HEK293 (cell line): ENCODE measurements around the gene LONP2.

Experiments
- CTCF ChIA-PET: fragments of 350-600 bp; formaldehyde crosslinking; extraction: SDS; loops from one replicate; lab custom pipeline; 2021; ENCODE audit warnings: antibody characterized with exemption; lab: Yijun Ruan, JAX
- POLR2A ChIA-PET: fragments of 300-600 bp; formaldehyde crosslinking; extraction: SDS; loops from one replicate; lab custom pipeline; 2020; ENCODE audit warnings: antibody characterized with exemption, inconsistent platforms; lab: Yijun Ruan, JAX
- H3K27ac ChIP-seq: fragments of 200-500 bp; sonication (Bioruptor generic); 2 replicates; pipeline ENCODE4 v1.5.1; 2014; ENCODE audit warnings: low read depth, low read length, control low read depth, inconsistent platforms; ENCODE audit errors: extremely low read depth
- H3K36me3 ChIP-seq, 2 experiments: fragments of 200-500 bp in 1 of 2; sonication (Bioruptor generic) in 1 of 2; 1 replicate in 1 of 2; 2 replicates in 1 of 2; pipeline ENCODE4 v1.5.1; 2014 to 2017; ENCODE audit warnings: inconsistent platforms in 2 of 2, low read length in 2 of 2; ENCODE audit not compliant: control insufficient read depth in 2 of 2, insufficient read depth in 1 of 2
- H3K4me1 ChIP-seq: fragments of 200-500 bp; sonication (Bioruptor generic); 2 replicates; pipeline ENCODE4 v1.5.1; 2014; ENCODE audit warnings: mild to moderate bottlenecking, low read length, inconsistent platforms; ENCODE audit not compliant: control insufficient read depth, insufficient read depth
- H3K4me3 ChIP-seq: 2 replicates; pipeline ENCODE4 v1.5.1; 2011; ENCODE audit warnings: low read depth, mild to moderate bottlenecking, control low read depth, low read length, moderate library complexity
- H3K9me3 ChIP-seq: fragments of 200-500 bp; sonication (Bioruptor generic); 2 replicates; pipeline ENCODE4 v1.5.1; 2014; ENCODE audit warnings: low read depth, low read length, inconsistent platforms; ENCODE audit not compliant: control insufficient read depth, insufficient read depth
- KLF7 ChIP-seq: fragments of 450-650 bp; formaldehyde crosslinking; IDR thresholded peaks from 2 replicates; pipeline ENCODE4 v1.5.1; 2016; ENCODE audit warnings: missing biosample characterization, missing genetic modification characterization, borderline replicate concordance
- MZF1 ChIP-seq: fragments of 450-650 bp; formaldehyde crosslinking; IDR thresholded peaks from 2 replicates; pipeline ENCODE4 v1.5.1; 2017; ENCODE audit warnings: missing biosample characterization, missing genetic modification characterization, borderline replicate concordance
- OSR2 ChIP-seq: fragments of 450-650 bp; formaldehyde crosslinking; IDR thresholded peaks from 2 replicates; pipeline ENCODE4 v1.5.1; 2016; ENCODE audit warnings: missing biosample characterization, missing genetic modification characterization
- PATZ1 ChIP-seq: fragments of 450-650 bp; formaldehyde crosslinking; IDR thresholded peaks from 2 replicates; pipeline ENCODE4 v1.5.1; 2016; ENCODE audit warnings: missing biosample characterization, missing genetic modification characterization
- RBAK ChIP-seq: fragments of 450-650 bp; formaldehyde crosslinking; IDR thresholded peaks from 2 replicates; pipeline ENCODE4 v1.5.1; 2016; ENCODE audit warnings: missing biosample characterization, missing genetic modification characterization
- SP3 ChIP-seq: fragments of 450-650 bp; formaldehyde crosslinking; IDR thresholded peaks from 2 replicates; pipeline ENCODE4 v1.5.1; 2016; ENCODE audit warnings: missing biosample characterization, missing genetic modification characterization
- TSHZ1 ChIP-seq: fragments of 450-650 bp; formaldehyde crosslinking; IDR thresholded peaks from 2 replicates; pipeline ENCODE4 v1.5.1; 2016; ENCODE audit warnings: missing biosample characterization, missing genetic modification characterization, borderline replicate concordance
- WT1 ChIP-seq: fragments of 450-650 bp; formaldehyde crosslinking; IDR thresholded peaks from 2 replicates; pipeline ENCODE4 v1.5.1; 2016; ENCODE audit warnings: missing biosample characterization, missing genetic modification characterization
- ZBTB20 ChIP-seq: fragments of 450-650 bp; formaldehyde crosslinking; IDR thresholded peaks from 2 replicates; pipeline ENCODE4 v1.5.1; 2016; ENCODE audit warnings: missing biosample characterization, missing genetic modification characterization
- ZBTB26 ChIP-seq: fragments of 450-650 bp; formaldehyde crosslinking; optimal IDR thresholded peaks from 2 replicates; pipeline ENCODE3; 2016; ENCODE audit warnings: missing biosample characterization, mild to moderate bottlenecking, missing genetic modification characterization
- ZFHX2 ChIP-seq: fragments of 450-650 bp; formaldehyde crosslinking; conservative IDR thresholded peaks from 2 replicates; pipeline ENCODE4 v1.5.1; 2016; ENCODE audit warnings: missing biosample characterization, missing genetic modification characterization
- ZFP69B ChIP-seq: fragments of 450-650 bp; formaldehyde crosslinking; IDR thresholded peaks from 2 replicates; pipeline ENCODE4 v1.5.1; 2016; ENCODE audit warnings: missing biosample characterization, missing genetic modification characterization
- ZIC2 ChIP-seq: fragments of 450-650 bp; formaldehyde crosslinking; IDR thresholded peaks from 2 replicates; pipeline ENCODE4 v1.5.1; 2016; ENCODE audit warnings: missing biosample characterization, missing genetic modification characterization
- ZNF24 ChIP-seq: fragments of 450-650 bp; formaldehyde crosslinking; IDR thresholded peaks from 2 replicates; pipeline ENCODE4 v1.5.1; 2016; ENCODE audit warnings: missing biosample characterization, missing genetic modification characterization
- ZNF280C ChIP-seq: fragments of 450-650 bp; formaldehyde crosslinking; IDR thresholded peaks from 2 replicates; pipeline ENCODE4 v1.5.1; 2016; ENCODE audit warnings: missing biosample characterization, missing genetic modification characterization
- ZNF324 ChIP-seq: fragments of 450-650 bp; formaldehyde crosslinking; IDR thresholded peaks from 2 replicates; pipeline ENCODE4 v1.5.1; 2016; ENCODE audit warnings: missing biosample characterization, missing genetic modification characterization
- ZNF391 ChIP-seq: fragments of 450-650 bp; formaldehyde crosslinking; IDR thresholded peaks from 2 replicates; pipeline ENCODE4 v1.5.1; 2016; ENCODE audit warnings: low read depth, missing biosample characterization, missing genetic modification characterization, borderline replicate concordance
- ZNF394 ChIP-seq: fragments of 450-650 bp; formaldehyde crosslinking; IDR thresholded peaks from 2 replicates; pipeline ENCODE4 v1.5.1; 2016; ENCODE audit warnings: missing biosample characterization, missing genetic modification characterization, mild to moderate bottlenecking, moderate library complexity, borderline replicate concordance
- ZNF558 ChIP-seq: fragments of 450-650 bp; formaldehyde crosslinking; IDR thresholded peaks from 2 replicates; pipeline ENCODE4 v1.5.1; 2016; ENCODE audit warnings: missing biosample characterization, missing genetic modification characterization
- ZNF561 ChIP-seq: fragments of 450-650 bp; IDR thresholded peaks from 2 replicates; pipeline ENCODE4 v1.5.1; 2018; ENCODE audit warnings: missing biosample characterization, missing genetic modification characterization, borderline replicate concordance
- ZNF639 ChIP-seq: fragments of 450-650 bp; formaldehyde crosslinking; IDR thresholded peaks from 2 replicates; pipeline ENCODE4 v1.5.1; 2016; ENCODE audit warnings: missing biosample characterization, missing genetic modification characterization
- ZNF692 ChIP-seq: fragments of 450-650 bp; formaldehyde crosslinking; IDR thresholded peaks from 2 replicates; pipeline ENCODE4 v1.5.1; 2016; ENCODE audit warnings: missing biosample characterization, missing genetic modification characterization
- ZXDB ChIP-seq: fragments of 450-650 bp; formaldehyde crosslinking; IDR thresholded peaks from 2 replicates; pipeline ENCODE4 v1.5.1; 2016; ENCODE audit warnings: missing biosample characterization, missing genetic modification characterization

Gene LONP2

GRCh38 chr16:48366165-48367093 lies 122.3 kb downstream of the LONP2 start:
- POLR2A ChIA-PET, result interaction anchor here (0.6 to 2.8 kb wide), 7 partner anchors 10 to 1473 kb away, joined by 3 to 31 read pairs (median 7); partner anchors contain the start of gene SIAH1
- peak; percentile 64; the same call in 1 of the 2 replicates for TF ChIP-seq RBAK (tag by site-specific recombination)
- peak; percentile 79 for TF ChIP-seq ZFP69B (tag by site-specific recombination)
- peak; percentile 37; the same call in 1 of the 2 replicates for TF ChIP-seq ZBTB20 (tag by site-specific recombination)
- peak; percentile 81 for TF ChIP-seq ZFHX2 (tag by site-specific recombination)
- 0 out of 2 replicates have a peak, but pooled peaks have one; percentile 3 for TF ChIP-seq SP3 (tag by site-specific recombination)
- 0 out of 2 replicates have a peak, but pooled peaks have one; percentile 70 for TF ChIP-seq PATZ1 (tag by site-specific recombination)
- peak; percentile 80 for TF ChIP-seq ZXDB (tag by site-specific recombination)
- TF ChIP-seq TSHZ1 (tag by site-specific recombination), result peak; percentile 65; the same call in 1 of the 2 replicates
- TF ChIP-seq ZIC2 (tag by site-specific recombination), result no peak
- peak; percentile 66; the same call in 1 of the 2 replicates for TF ChIP-seq ZNF24
- TF ChIP-seq ZNF280C (tag by site-specific recombination), result no peak
- TF ChIP-seq ZBTB26 (tag by site-specific recombination), result peak; percentile 17
- peak; percentile 24; the same call in 1 of the 2 replicates for TF ChIP-seq ZNF639 (tag by site-specific recombination)
- peak; percentile 97 for TF ChIP-seq OSR2 (tag by site-specific recombination)
- TF ChIP-seq ZNF391 (tag by site-specific recombination), result peak; percentile 34; the same call in 1 of the 2 replicates
- 0 out of 2 replicates have a peak, but pooled peaks have one; percentile 24 for TF ChIP-seq WT1 (tag by site-specific recombination)
- TF ChIP-seq ZNF558 (tag by site-specific recombination), result peak; percentile 90; the same call in 1 of the 2 replicates
- peak; percentile 39; the same call in 1 of the 2 replicates for TF ChIP-seq ZNF561 (tag by site-specific recombination)
- TF ChIP-seq MZF1 (tag by site-specific recombination), result peak; percentile 14; the same call in 1 of the 2 replicates
- peak; percentile 59; the same call in 1 of the 2 replicates for TF ChIP-seq ZNF394 (tag by site-specific recombination)
- peak; percentile 16; the same call in 1 of the 2 replicates for TF ChIP-seq KLF7
- peak; percentile 64; the same call in 1 of the 2 replicates for TF ChIP-seq ZNF324 (tag by site-specific recombination)
- TF ChIP-seq ZNF692 (tag by site-specific recombination), result peak; percentile 95

More at GRCh38 chr16:48366165-48367093, 122.3 kb downstream of the LONP2 start:
- Histone ChIP-seq H3K4me1 (peaks cover 21% of the 10 kb centered on the region), H3K9me3 (no peaks in the 10 kb centered on the region), H3K27ac (peak overlapping the region; percentile 68), H3K36me3 (peaks cover 0 to 8% of the 10 kb centered on the region in 2 experiments; a peak in 1 of 3 replicates), H3K4me3 (peak overlapping the region; percentile 57)
- CTCF ChIA-PET, result interaction anchor here (0.6 to 2.3 kb wide), 5 partner anchors 9 to 257 kb away, joined by 3 to 8 read pairs (median 4); no protein-coding TSS in a partner anchor
